MM.1S (cell line): ENCODE results near the gene TMEM117.
A peak's percentile ranks its signal among the peaks of the same experiment; 100 is the strongest.

Experiments used
- DNase-seq: peaks from one replicate; pipeline ENCODE4 v3.0.0-alpha.2; 2015
- H2AFZ ChIP-seq: fragments of 300-600 bp; sonication (generic); 2 replicates; pipeline ENCODE4 v1.6.0; 2016; ENCODE audit warnings: antibody characterized with exemption, low read length
- H3F3A ChIP-seq: fragments of 300-600 bp; sonication (generic); 2 replicates; pipeline ENCODE4 v1.6.1; 2016; ENCODE audit warnings: mild to moderate bottlenecking, antibody characterized with exemption, low read length, moderate library complexity, mixed read lengths; ENCODE audit not compliant: insufficient read depth
- H3K27ac ChIP-seq: fragments of 300-600 bp; sonication (generic); 2 replicates; pipeline ENCODE4 v1.5.1; 2016; ENCODE audit warnings: mild to moderate bottlenecking, low read length
- H3K27me3 ChIP-seq: fragments of 300-600 bp; sonication (generic); replicated peaks from 2 replicates; pipeline ENCODE4 v1.6.0; 2016; ENCODE audit warnings: low read length; ENCODE audit not compliant: insufficient read depth
- H3K36me3 ChIP-seq: fragments of 300-600 bp; sonication (generic); replicated peaks from 2 replicates; pipeline ENCODE4 v1.6.1; 2016; ENCODE audit warnings: mild to moderate bottlenecking, low read length, mixed read lengths; ENCODE audit not compliant: insufficient read depth
- H3K4me1 ChIP-seq: fragments of 300-600 bp; sonication (generic); 2 replicates; pipeline ENCODE4 v1.6.1; 2016; ENCODE audit warnings: low read length, mixed read lengths
- H3K4me2 ChIP-seq: fragments of 300-600 bp; sonication (generic); 2 replicates; pipeline ENCODE4 v1.6.0; 2016; ENCODE audit warnings: low read depth, low read length
- H3K4me3 ChIP-seq: fragments of 300-600 bp; sonication (generic); 2 replicates; pipeline ENCODE4 v1.5.1; 2016; ENCODE audit warnings: low read length, mixed read lengths
- H3K79me2 ChIP-seq: fragments of 300-600 bp; sonication (generic); 2 replicates; pipeline ENCODE4 v1.6.1; 2016; ENCODE audit warnings: mixed run types, low read length, mixed read lengths
- H3K9ac ChIP-seq: fragments of 300-600 bp; sonication (generic); 2 replicates; pipeline ENCODE4 v1.6.1; 2016; ENCODE audit warnings: low read length, mixed read lengths
- H3K9me2 ChIP-seq: fragments of 300-600 bp; sonication (generic); replicated peaks from 2 replicates; pipeline ENCODE4 v1.6.1; 2016; ENCODE audit warnings: mild to moderate bottlenecking, low read length, mixed read lengths; ENCODE audit not compliant: insufficient read depth
- H3K9me3 ChIP-seq: fragments of 300-600 bp; sonication (generic); replicated peaks from 2 replicates; pipeline ENCODE4 v1.6.1; 2016; ENCODE audit warnings: mild to moderate bottlenecking, low read length, mixed read lengths; ENCODE audit not compliant: insufficient read depth
- H4K20me1 ChIP-seq: fragments of 300-600 bp; sonication (generic); 2 replicates; pipeline ENCODE4 v1.6.1; 2016; ENCODE audit warnings: mild to moderate bottlenecking, low read length, moderate library complexity, mixed read lengths; ENCODE audit not compliant: insufficient read depth
- CTCF ChIP-seq: fragments of 300-600 bp; sonication (generic); IDR thresholded peaks from 2 replicates; pipeline ENCODE4 v1.5.1; 2016; ENCODE audit warnings: antibody characterized with exemption, low read length, mixed read lengths
- EZH2 ChIP-seq: fragments of 300-600 bp; sonication (generic); optimal IDR thresholded peaks from 2 replicates; pipeline ENCODE3; 2017; ENCODE audit warnings: low read depth, mild to moderate bottlenecking, antibody characterized with exemption, low read length, mixed read lengths
- EZH2phosphoT487 ChIP-seq: fragments of 300-600 bp; sonication (generic); IDR thresholded peaks from 2 replicates; pipeline ENCODE4 v1.6.1; 2018; ENCODE audit warnings: antibody characterized with exemption, low read length

TMEM117 gene

GRCh38 chr12:43795716-43796280 is 40.1 kb upstream of the TMEM117 start:
- Histone ChIP-seq H3K4me2 (no peak overlapping the region), H3K27me3 (no peaks in the 10 kb centered on the region), H3K36me3 (peaks cover 11% of the 10 kb centered on the region; the same call in 1 of the 2 replicates), H3K4me3 (no peak overlapping the region), H4K20me1 (no peaks in the 10 kb centered on the region), H3K9me3 (no peaks in the 10 kb centered on the region), H3K9me2 (no peaks in the 10 kb centered on the region), H2AFZ (no peak overlapping the region), H3K79me2 (no peaks in the 10 kb centered on the region), H3K4me1 (no peaks in the 10 kb centered on the region), H3K9ac (no peak overlapping the region), H3F3A (no peaks in the 10 kb centered on the region; the same call in 1 of the 2 replicates), H3K27ac (no peak overlapping the region)
- DNase-seq: no peak
- TF ChIP-seq EZH2phosphoT487 (no peak), CTCF (no peak), EZH2 (no peak)

GRCh38 chr12:43797561-43798217 is 38.2 kb upstream of the TMEM117 start:
- Histone ChIP-seq H3F3A (no peaks in the 10 kb centered on the region; the same call in 1 of the 2 replicates), H3K9me3 (no peaks in the 10 kb centered on the region), H3K9me2 (no peaks in the 10 kb centered on the region), H4K20me1 (no peaks in the 10 kb centered on the region), H3K4me2 (no peak overlapping the region), H3K4me3 (no peak overlapping the region), H2AFZ (no peak overlapping the region), H3K27me3 (no peaks in the 10 kb centered on the region), H3K9ac (no peak overlapping the region), H3K36me3 (peaks cover 14% of the 10 kb centered on the region; the same call in 1 of the 2 replicates), H3K27ac (no peak overlapping the region), H3K79me2 (peaks cover 3% of the 10 kb centered on the region), H3K4me1 (no peaks in the 10 kb centered on the region)
- TF ChIP-seq EZH2 (no peak), EZH2phosphoT487 (no peak), CTCF (no peak)
- DNase-seq: no peak

- TF ChIP-seq EZH2phosphoT487: no peak
- TF ChIP-seq CTCF: no peak
- TF ChIP-seq EZH2: no peak
- Histone ChIP-seq H3K4me3 (peak overlapping the region; percentile 92), H2AFZ (peak overlapping the region; percentile 77)
Observed at GRCh38 chr12:43805149-43805859, 30.6 kb upstream of the TMEM117 start.

More at GRCh38 chr12:43805149-43805859, 30.6 kb upstream of the TMEM117 start:
- Histone ChIP-seq H3K79me2 (peaks cover 35% of the 10 kb centered on the region), H4K20me1 (no peaks in the 10 kb centered on the region), H3K4me2 (peak overlapping the region; percentile 67), H3K27ac (peak overlapping the region; percentile 84; the same call in 1 of the 2 replicates), H3K36me3 (peaks cover 11% of the 10 kb centered on the region; the same call in 1 of the 2 replicates), H3K9ac (peak overlapping the region; percentile 96), H3K9me2 (no peaks in the 10 kb centered on the region), H3K4me1 (peaks cover 10% of the 10 kb centered on the region; the same call in 1 of the 2 replicates), H3K27me3 (no peaks in the 10 kb centered on the region), H3F3A (no peaks in the 10 kb centered on the region), H3K9me3 (no peaks in the 10 kb centered on the region)
- peak; percentile 21 for DNase-seq
